AG20443 (cell line): Measurements from ENCODE around the gene MT1F.

Source experiments
- DNase-seq: peaks from one replicate; pipeline ENCODE4 v3.0.0; 2012; ENCODE audit warnings: low spot score, mixed read lengths

Gene MT1F

GRCh38 chr16:56625943-56626654 lies 31.7 kb upstream of the MT1F start:
- DNase-seq = peak; percentile 67

- DNase-seq = no peak
These were observed 31.1 kb upstream of the MT1F start for GRCh38 chr16:56626685-56627084.

DNA sequence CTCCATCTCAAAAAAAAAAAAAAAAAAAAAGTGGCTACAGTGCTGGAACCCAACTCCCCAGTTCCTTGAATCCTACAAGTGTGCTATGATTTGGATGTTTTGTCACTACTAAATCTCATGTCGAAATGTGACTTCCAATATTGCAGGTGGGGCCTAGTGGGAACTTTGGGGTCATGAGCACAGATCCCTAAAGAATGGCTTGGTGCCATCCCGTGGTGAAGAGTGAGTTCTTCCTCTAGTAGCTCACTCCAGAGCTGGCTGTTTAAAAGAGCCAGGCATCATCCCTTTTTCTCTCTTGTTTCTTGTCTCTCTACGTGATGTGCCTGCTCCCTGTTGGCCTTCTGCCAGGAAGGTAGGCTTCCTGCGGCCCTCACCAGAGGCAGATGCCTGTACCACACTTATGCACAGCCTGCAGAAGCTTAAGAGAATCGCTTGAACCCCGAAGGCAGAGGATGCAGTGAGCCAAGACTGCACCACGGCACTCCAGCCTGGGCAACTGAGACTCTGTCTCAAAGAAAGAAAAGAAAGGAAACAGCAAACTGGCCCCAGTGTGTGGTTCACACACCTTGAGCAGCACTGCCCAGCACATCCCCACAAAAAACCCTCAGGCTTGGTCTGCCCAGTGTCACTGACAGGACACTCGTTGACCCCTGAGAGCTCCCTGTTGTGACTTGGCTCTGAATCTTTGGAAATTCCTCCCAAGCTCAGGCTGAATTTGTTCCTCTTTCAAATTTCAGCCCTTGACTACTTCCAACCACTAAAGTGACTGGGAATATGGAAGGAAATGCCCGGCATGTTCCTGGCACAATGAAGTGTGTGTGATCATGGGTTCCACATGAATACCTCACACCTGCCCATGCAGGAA lies 29.0 kb upstream of the MT1F start:
- DNase-seq = no peak

GRCh38 chr16:56629531-56629930 lies 28.2 kb upstream of the MT1F start:
- no peak for DNase-seq

DNA sequence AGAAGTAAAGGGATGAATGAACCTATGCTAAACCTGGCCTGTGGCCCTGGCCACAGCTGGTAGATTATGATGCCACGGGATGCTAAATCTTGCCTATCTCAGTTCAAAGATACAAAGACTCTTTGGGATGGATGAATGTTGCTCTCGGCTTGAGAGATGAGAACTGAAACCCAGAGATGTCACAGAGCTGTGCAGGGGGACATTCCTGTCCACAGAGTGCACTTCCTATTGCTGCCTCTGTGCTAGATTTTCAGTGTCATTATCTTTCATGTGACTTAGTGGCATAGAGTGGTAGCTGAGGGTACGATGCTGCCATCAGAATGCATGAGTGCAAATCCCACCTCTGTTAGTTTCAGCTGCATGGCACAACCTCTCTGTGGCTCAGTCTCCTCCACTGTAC lies 27.6 kb upstream of the MT1F start:
- DNase-seq = no peak

DNA sequence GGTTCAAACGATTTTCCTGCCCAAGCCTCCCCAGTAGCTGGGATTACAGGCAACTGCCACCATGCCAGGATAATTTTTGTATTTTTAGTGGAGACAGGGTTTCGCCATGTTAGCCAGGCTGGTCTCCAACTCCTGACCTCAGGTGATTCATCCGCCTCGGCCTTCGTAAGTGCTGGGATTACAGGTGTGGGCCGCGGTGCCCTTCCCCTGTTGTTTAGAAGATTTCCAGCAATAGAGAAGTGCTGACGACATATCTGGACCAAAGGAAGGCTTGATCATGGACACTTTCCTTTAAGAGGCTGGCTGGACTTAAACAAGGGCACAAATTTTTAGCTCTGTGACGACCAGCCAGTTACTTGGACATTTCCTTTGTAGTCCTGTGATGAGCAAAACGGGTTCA lies 26.6 kb upstream of the MT1F start:
- DNase-seq = no peak

DNA sequence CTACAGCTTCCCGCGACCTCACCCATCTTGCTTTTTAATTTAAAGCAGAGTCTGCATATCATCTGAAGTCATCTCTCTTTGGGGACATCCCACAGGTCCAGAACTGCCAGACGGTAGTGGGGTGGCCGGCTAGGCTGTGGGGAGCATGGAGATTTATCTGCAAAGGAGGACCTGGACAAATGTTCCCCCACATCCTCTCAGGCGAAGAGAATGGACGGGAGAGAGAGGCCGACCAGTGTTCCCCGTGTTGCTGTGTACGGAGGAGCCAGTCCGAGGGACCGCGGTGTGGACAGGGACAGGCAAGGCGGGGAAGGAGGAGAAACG lies 26.0 kb upstream of the MT1F start:
- peak; percentile 34 for DNase-seq

GRCh38 chr16:56632156-56632847 lies 25.5 kb upstream of the MT1F start, which contains the start of gene MT1M:
MT1M (plus strand) TSS chr16:56632659; CDS start chr16:56632732, 73 bp downstream.
- DNase-seq = peak; percentile 64

GRCh38 chr16:56632848-56633365 lies 24.9 kb upstream of the MT1F start:
- DNase-seq = no peak

DNA sequence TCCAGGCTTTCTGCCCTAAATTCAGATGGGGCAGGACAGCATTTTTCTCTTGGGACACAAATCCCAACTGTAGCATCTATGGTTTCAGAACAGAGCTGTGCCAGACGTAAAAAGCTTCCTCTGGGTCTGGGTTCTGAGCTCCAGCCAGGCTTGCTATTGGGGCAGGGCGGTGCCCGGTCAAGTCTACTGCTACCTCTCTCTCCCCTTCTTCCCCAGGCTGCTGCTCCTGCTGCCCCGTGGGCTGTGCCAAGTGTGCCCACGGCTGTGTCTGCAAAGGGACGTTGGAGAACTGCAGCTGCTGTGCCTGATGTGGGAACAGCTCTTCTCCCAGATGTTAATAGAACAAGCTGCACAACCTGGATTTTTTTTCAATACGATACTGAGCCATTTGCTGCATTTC lies 24.2 kb upstream of the MT1F start:
- DNase-seq = no peak

GRCh38 chr16:56634715-56635440 lies 22.9 kb upstream of the MT1F start:
- DNase-seq = no peak

DNA sequence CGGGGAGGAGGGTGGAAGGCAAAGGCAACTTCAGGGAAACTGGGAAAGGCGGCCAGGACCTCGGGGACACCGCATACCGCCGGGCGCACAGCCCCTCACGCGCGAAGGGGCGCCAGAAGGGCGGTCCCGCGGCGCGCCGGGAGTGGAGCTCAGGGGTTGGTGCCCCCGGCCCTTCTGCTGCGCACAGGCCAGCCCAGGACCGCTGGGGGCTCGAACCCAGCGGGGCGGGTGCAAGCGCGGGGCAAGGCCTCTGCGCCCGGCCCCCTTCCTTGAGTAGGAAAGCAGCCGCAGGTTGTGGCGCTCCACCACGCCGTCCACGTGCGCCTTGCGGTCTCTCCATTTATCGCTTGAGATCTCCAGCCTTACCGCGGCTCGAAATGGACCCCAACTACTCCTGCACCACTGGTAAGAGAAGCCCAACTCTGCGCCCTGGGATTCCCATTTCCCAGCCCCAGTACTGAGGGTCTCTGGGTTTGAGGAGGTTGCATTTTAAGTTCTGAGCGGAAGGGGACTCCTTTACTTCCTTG lies 22.3 kb upstream of the MT1F start:
- DNase-seq = no peak

GRCh38 chr16:56636616-56637413 lies 20.9 kb upstream of the MT1F start:
- no peak for DNase-seq

DNA sequence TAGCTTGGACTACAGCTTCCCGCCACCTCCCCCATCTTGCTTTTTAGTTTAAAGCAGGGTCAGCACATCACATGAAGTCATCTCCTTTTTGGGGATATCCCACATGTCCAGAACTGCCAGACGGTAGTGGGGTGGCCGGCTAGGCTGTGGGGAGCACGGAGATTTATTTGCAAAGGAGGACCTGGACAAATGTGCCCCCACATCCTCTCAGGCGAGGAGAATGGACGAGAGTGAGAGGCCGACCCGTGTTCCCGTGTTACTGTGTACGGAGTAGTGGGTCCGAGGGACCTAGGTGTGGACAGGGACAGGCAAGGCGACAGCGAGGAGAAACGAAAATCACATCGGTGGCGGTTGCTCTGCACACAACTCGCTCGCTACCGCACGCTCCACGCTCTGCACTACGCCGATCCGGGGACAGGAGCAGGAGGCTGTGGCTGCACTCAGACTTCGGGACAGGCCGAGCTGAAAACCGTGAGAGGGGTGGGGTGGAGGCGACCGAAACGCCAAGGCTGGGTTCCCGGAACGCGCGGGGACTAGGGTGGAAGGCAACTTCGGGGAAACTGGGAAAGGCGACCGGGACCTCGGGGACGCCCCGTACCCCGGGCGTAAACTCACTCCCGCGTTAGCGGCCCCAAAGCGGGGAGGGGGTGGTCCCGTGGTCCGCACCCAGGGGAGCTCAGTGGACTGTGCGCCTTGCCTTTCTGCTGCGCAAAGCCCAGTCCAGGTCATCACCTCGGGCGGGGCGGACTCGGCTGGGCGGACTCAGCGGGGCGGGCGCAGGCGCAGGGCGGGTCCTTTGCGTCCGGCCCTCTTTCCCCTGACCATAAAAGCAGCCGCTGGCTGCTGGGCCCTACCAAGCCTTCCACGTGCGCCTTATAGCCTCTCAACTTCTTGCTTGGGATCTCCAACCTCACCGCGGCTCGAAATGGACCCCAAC lies 19.7 kb upstream of the MT1F start, which contains the start of gene MT1A:
Gene MT1A, plus strand, starts transcription at position 853 of the 937 bp plus-strand sequence. Its CDS starts 73 bp downstream, at position 926.
- DNase-seq = peak; percentile 92

DNA sequence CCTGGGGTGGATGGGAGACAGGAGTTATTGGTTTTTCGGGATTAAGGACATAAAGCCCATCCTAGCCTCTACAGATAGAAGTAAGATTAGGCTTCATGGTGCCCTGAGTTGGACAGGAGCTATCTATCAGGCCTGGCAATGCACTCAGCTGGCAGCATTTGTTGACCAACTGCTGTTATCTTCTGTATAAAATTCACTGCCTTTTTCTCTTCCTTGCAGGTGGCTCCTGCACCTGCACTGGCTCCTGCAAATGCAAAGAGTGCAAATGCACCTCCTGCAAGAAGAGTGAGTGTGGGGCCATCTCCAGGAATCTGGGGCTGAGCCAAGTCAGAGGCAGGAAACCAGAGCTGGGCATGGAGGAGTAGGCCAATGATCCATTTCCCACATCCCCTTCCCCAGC lies 18.7 kb upstream of the MT1F start:
- DNase-seq = no peak

GRCh38 chr16:56640076-56640475 lies 17.7 kb upstream of the MT1F start:
- no peak for DNase-seq

- no peak for DNase-seq
These were observed 16.6 kb upstream of the MT1F start for GRCh38 chr16:56641166-56641565.

GRCh38 chr16:56643080-56643778 lies 14.5 kb upstream of the MT1F start:
- peak; percentile 69 for DNase-seq

GRCh38 chr16:56643833-56644232 lies 13.9 kb upstream of the MT1F start:
- DNase-seq = no peak
